ENCODE measurements around the gene TPRG1L.

TPRG1L gene

DNA sequence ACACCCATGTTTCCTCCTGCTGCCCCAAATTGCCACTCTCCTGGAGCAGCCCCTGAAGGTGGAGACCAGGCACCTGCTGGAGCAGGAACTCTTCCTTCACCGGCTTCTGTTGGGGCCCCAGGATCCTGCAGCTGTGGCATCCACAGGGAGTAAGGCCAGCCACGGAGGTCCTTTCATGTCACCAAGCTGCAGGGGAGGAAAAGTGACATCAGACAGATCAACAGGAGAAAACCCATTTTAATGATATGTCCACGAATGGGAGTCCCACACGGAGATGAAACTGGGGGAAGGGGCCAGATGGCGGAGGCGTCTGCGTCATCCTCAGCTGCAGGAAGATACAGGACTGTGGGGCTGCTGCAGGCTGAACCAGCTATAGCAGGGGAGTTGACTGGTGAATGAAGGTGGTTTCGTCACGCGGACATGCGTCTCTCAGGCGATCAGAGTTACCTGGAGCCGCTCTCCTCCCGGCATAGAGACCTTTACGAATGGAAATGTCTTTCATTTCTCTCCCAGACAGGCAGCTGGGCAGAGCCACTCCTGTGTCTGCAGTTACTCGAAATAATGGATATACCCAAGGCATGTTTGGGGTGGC is 37.4 kb downstream of the TPRG1L start:
- no peaks in the 10 kb centered on the region for H3K9me3 ChIP-seq (ENCODE audit: control insufficient read depth in 1 of 2, low read length in 2 of 2)
- H3K4me1 ChIP-seq (ENCODE audit: control insufficient read depth in 1 of 2, insufficient read depth in 2 of 2, low read length in 2 of 2) = no peaks in the 10 kb centered on the region
- no peak overlapping the region for H3K27ac ChIP-seq (ENCODE audit: low read length)
- no peaks in the 10 kb centered on the region for H3K27me3 ChIP-seq (ENCODE audit: low read depth, low read length)
- no peak overlapping the region for H3K4me3 ChIP-seq (ENCODE audit: low read depth in 1 of 2, low read length in 2 of 2)
- H3K36me3 ChIP-seq (ENCODE audit: control insufficient read depth in 1 of 2, insufficient read depth in 2 of 2, low read length in 2 of 2) = no peaks in the 10 kb centered on the region

DNA sequence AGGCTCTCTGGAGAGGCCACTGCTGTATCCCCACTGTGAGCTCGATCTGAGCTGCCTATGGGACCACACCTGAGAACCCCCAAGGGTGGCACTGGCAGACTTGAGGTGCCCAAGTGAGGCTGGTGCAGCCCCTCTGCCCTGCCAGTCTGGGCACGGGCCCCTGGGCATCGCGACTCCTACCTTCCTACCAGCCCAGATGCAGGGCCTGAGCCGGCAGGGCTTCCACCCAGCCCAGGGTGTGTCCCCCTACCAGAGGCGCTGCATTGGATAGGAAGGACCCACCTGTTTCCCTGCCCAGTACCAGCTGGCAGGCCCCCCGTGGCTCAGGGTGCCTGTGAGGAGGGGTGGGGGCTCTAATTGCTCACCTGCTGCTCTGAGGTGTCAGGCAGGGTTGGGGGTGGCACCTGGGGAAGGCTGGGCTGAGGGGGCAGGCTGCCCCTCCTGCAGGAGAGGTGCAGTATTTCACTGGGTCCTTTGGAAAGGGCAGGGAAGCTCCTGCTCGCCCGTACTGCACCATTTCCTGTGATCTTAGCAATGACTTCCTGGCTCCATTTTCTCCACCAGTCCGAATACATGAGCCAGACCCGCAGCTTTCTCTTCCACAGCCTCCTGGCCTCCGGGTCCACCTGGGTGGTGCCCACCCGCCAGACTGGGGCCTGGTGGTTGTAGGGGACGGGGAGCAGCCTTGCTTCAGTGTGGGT is 39.3 kb downstream of the TPRG1L start:
- no peak overlapping the region for H3K4me3 ChIP-seq (ENCODE audit: low read depth in 1 of 2, low read length in 2 of 2)
- no peak overlapping the region for H3K27ac ChIP-seq (ENCODE audit: low read length)
- no peaks in the 10 kb centered on the region for H3K9me3 ChIP-seq (ENCODE audit: control insufficient read depth in 1 of 2, low read length in 2 of 2)
- H3K27me3 ChIP-seq (ENCODE audit: low read depth, low read length) = no peaks in the 10 kb centered on the region
- H3K36me3 ChIP-seq (ENCODE audit: control insufficient read depth in 1 of 2, insufficient read depth in 2 of 2, low read length in 2 of 2) = no peaks in the 10 kb centered on the region
- no peaks in the 10 kb centered on the region for H3K4me1 ChIP-seq (ENCODE audit: control insufficient read depth in 1 of 2, insufficient read depth in 2 of 2, low read length in 2 of 2)

DNA sequence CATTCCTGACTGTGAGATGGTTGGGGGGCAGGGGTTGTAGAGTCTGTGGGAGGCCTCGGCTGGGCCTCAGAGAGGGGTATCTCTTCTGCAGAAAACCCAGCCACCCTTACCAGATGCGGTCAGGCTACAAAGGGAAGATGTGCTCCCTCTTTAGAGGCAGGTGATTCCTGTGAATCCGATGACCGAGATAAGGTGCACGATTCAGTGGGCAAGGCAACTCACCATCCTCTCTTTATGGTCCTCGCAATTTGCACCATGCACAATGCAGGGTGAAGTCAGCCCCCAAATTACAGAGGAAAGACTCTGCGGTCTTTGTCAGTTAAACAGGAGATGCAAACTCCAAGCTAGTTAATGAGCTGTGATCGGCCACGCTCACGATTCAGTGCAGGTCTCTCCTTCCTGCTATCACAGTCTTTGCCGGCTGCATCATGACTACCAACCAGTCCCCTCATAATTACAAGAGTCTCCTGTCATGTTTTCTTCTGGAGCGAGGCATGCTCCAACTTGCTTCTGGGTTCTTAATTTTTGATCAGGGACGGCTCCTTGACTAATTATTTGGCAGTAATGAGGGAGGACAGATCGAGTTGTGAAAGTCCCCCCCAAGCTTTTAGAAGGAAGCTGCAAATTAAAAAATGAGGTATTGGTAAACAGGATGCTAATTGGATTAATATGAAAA is 40.0 kb downstream of the TPRG1L start:
- Histone ChIP-seq H3K4me1 (ENCODE audit: control insufficient read depth in 1 of 2, insufficient read depth in 2 of 2, low read length in 2 of 2) (no peaks in the 10 kb centered on the region), H3K9me3 (ENCODE audit: control insufficient read depth in 1 of 2, low read length in 2 of 2) (no peaks in the 10 kb centered on the region), H3K36me3 (ENCODE audit: control insufficient read depth in 1 of 2, insufficient read depth in 2 of 2, low read length in 2 of 2) (no peaks in the 10 kb centered on the region), H3K27ac (ENCODE audit: low read length) (no peak overlapping the region), H3K4me3 (ENCODE audit: low read depth in 1 of 2, low read length in 2 of 2) (no peak overlapping the region), H3K27me3 (ENCODE audit: low read depth, low read length) (no peaks in the 10 kb centered on the region)

DNA sequence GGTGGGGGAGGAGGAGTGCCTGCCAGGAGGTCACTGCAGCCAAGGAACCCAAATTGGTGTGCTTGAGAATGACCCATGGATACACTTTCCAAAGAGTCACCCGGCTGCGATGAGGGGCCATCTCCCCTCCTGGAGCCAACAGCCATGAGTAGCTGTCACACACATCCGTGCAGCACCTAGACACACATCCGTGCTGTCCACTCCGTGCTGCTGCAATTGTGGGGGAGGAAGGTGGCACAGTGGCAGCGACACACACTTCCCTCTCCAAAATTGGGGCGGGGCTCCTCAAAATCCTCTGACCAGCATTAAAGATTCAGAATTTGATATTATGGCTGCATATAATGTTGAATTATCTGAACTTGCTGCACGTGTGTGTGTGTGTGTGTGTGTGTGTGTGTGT is 43.3 kb downstream of the TPRG1L start:
- H3K36me3 ChIP-seq (ENCODE audit: control insufficient read depth in 1 of 2, insufficient read depth in 2 of 2, low read length in 2 of 2) = no peaks in the 10 kb centered on the region
- H3K4me3 ChIP-seq (ENCODE audit: low read depth in 1 of 2, low read length in 2 of 2) = no peak overlapping the region
- H3K4me1 ChIP-seq (ENCODE audit: control insufficient read depth in 1 of 2, insufficient read depth in 2 of 2, low read length in 2 of 2) = no peaks in the 10 kb centered on the region
- H3K27me3 ChIP-seq (ENCODE audit: low read depth, low read length) = no peaks in the 10 kb centered on the region
- H3K9me3 ChIP-seq (ENCODE audit: control insufficient read depth in 1 of 2, low read length in 2 of 2) = no peaks in the 10 kb centered on the region
- H3K27ac ChIP-seq (ENCODE audit: low read length) = no peak overlapping the region

DNA sequence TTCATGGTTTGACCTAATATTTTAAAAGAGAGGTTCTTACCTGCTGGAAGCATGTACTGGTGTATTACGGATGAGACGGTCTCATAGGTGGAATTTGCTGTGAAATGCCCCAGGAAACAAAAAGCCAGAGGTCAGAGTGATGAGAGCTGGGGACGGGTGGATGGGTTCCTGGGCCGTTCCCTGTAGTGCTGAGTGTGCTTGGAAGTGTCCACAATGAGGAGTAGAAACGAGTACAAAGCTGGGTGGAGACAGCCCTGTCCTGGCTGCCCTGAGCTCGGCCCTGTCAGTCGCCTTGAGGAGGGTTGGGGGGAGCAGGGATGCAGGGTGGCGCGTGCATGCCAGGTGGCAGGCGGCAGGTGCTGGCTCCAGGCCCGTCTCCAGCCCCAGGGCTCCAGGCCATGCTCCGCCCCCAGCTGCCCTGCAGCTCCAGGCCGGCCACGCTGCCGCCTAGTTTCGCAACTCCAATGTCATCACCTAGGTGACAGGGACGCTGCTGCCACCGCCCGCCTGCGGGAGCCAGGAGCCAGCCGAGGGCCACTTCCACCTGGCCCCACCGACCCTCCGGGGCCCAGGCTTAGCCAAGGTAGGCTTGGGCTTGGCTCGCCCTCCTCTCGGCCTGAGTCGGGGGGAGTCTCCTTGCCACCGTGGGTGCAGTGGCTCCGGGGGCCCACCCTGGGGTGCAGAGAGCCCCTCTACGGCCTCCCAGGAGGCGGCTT is 43.9 kb downstream of the TPRG1L start:
- H3K4me1 ChIP-seq (ENCODE audit: control insufficient read depth in 1 of 2, insufficient read depth in 2 of 2, low read length in 2 of 2) = no peaks in the 10 kb centered on the region
- no peaks in the 10 kb centered on the region for H3K36me3 ChIP-seq (ENCODE audit: control insufficient read depth in 1 of 2, insufficient read depth in 2 of 2, low read length in 2 of 2)
- H3K4me3 ChIP-seq (ENCODE audit: low read depth in 1 of 2, low read length in 2 of 2) = no peak overlapping the region
- no peaks in the 10 kb centered on the region for H3K27me3 ChIP-seq (ENCODE audit: low read depth, low read length)
- H3K9me3 ChIP-seq (ENCODE audit: control insufficient read depth in 1 of 2, low read length in 2 of 2) = no peaks in the 10 kb centered on the region
- no peak overlapping the region for H3K27ac ChIP-seq (ENCODE audit: low read length)

DNA sequence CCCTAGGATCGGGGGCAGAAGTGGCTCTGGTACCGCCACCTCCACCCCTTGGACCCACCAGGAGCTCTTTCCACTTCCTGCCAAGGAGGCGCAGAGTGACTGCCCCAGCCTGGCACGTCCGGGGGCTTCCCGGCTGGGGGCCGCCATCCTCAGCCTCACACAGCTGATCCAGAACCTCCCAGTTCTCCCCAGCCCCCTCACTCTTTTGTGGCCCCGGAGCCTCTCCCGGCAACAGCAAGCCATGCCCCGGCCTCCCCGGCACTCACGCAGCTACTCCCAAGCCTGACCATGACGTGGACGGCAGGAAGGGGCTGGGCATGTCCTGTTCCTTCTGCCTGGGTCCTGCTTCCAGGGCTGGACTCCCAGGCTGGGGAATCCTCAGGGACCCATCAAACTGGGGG is 44.6 kb downstream of the TPRG1L start:
- Histone ChIP-seq H3K4me1 (ENCODE audit: control insufficient read depth in 1 of 2, insufficient read depth in 2 of 2, low read length in 2 of 2) (no peaks in the 10 kb centered on the region), H3K27me3 (ENCODE audit: low read depth, low read length) (no peaks in the 10 kb centered on the region), H3K4me3 (ENCODE audit: low read depth in 1 of 2, low read length in 2 of 2) (no peak overlapping the region), H3K27ac (ENCODE audit: low read length) (no peak overlapping the region), H3K9me3 (ENCODE audit: control insufficient read depth in 1 of 2, low read length in 2 of 2) (no peaks in the 10 kb centered on the region), H3K36me3 (ENCODE audit: control insufficient read depth in 1 of 2, insufficient read depth in 2 of 2, low read length in 2 of 2) (no peaks in the 10 kb centered on the region)

DNA sequence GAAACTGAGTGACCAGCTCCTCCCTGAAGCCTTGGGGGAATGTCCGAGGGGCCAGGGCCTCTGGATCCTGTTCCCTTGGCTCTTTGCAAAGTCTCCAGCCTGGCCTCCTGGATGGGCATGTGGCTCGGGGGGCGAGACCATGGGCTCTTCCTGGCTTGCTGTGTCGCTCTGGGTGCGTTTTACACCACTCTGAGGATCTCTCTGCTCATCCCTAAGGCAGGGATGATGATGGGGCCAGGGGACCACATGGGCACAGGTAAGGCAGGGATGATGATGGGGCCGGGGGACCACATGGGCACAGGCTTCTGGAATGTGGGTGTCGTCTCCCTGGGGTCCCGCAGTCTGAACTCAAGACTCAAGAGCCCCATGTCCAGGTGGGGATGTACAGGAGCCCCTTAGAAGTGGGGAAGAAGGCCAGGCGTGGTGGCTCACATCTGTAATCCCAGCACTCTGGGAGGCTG is 45.2 kb downstream of the TPRG1L start:
- Histone ChIP-seq H3K4me3 (ENCODE audit: low read depth in 1 of 2, low read length in 2 of 2) (no peak overlapping the region), H3K4me1 (ENCODE audit: control insufficient read depth in 1 of 2, insufficient read depth in 2 of 2, low read length in 2 of 2) (no peaks in the 10 kb centered on the region), H3K27me3 (ENCODE audit: low read depth, low read length) (no peaks in the 10 kb centered on the region), H3K27ac (ENCODE audit: low read length) (no peak overlapping the region), H3K36me3 (ENCODE audit: control insufficient read depth in 1 of 2, insufficient read depth in 2 of 2, low read length in 2 of 2) (no peaks in the 10 kb centered on the region), H3K9me3 (ENCODE audit: control insufficient read depth in 1 of 2, low read length in 2 of 2) (no peaks in the 10 kb centered on the region)

DNA sequence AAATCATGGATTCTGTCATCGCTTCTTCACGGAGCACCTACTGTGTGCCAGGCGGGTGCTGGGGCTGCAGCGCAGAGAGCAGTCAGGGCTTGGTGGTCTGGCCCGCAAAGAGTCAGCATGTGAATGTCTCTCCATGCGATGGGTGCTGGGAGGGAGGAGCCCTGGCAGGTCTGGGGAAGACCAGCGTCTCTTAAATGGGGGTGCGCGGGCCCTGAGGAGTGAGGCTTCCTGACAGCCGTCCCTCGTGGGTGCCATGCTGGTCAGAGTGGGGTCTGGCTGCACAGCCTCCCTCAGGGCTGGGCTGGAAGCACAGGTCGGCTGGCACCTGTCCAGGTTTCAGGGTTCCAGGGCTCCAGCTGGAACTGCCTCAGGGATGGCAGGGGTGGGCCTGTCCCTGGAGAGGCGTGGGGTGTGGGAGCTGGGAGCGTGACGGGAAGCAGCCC is 46.0 kb downstream of the TPRG1L start:
- Histone ChIP-seq H3K4me3 (ENCODE audit: low read depth in 1 of 2, low read length in 2 of 2) (no peak overlapping the region), H3K27ac (ENCODE audit: low read length) (no peak overlapping the region), H3K4me1 (ENCODE audit: control insufficient read depth in 1 of 2, insufficient read depth in 2 of 2, low read length in 2 of 2) (no peaks in the 10 kb centered on the region), H3K36me3 (ENCODE audit: control insufficient read depth in 1 of 2, insufficient read depth in 2 of 2, low read length in 2 of 2) (no peaks in the 10 kb centered on the region), H3K27me3 (ENCODE audit: low read depth, low read length) (no peaks in the 10 kb centered on the region), H3K9me3 (ENCODE audit: control insufficient read depth in 1 of 2, low read length in 2 of 2) (no peaks in the 10 kb centered on the region)

DNA sequence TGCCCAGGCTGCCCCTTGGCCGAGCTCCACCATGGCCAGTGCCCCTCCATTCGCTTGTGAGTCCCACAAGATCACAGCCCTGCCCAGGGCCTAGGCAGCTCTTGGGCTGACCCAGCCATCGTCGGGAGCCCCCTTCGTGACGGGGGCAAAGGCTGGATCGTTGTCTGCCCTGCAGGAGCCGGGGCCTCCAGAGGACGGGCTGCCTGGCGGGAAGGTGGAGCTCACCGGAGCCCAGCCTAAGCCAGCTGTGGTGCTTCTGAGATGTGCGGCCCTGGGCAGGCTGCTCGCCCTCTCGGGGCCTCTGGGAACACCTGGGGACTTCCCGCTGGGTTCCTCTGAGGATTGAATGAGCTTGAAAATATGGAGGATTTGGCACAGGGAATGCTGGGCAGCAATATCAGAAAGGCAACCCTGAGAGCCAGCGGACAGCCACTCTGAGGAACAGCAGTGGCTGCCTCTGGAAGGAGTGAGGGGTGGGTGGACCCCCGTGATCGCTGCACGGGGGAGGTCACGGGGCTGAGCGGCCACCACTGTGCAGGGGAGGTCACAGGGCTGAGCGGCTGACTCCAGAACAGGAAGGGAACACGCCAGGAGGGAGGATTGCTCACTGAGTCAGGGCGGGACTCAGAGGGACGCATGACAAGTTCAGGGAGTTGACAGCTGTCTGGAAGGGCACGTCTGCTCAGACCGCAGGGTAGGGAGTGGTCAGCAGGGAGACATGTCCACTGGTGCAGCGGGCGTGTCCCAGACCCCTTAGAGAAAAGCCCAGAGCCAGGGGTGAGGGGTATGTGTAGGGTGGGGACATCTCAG is 46.8 kb downstream of the TPRG1L start:
- Histone ChIP-seq H3K27me3 (ENCODE audit: low read depth, low read length) (no peaks in the 10 kb centered on the region), H3K9me3 (ENCODE audit: control insufficient read depth in 1 of 2, low read length in 2 of 2) (no peaks in the 10 kb centered on the region), H3K27ac (ENCODE audit: low read length) (no peak overlapping the region), H3K4me3 (ENCODE audit: low read depth in 1 of 2, low read length in 2 of 2) (no peak overlapping the region), H3K36me3 (ENCODE audit: control insufficient read depth in 1 of 2, insufficient read depth in 2 of 2, low read length in 2 of 2) (no peaks in the 10 kb centered on the region), H3K4me1 (ENCODE audit: control insufficient read depth in 1 of 2, insufficient read depth in 2 of 2, low read length in 2 of 2) (no peaks in the 10 kb centered on the region)

DNA sequence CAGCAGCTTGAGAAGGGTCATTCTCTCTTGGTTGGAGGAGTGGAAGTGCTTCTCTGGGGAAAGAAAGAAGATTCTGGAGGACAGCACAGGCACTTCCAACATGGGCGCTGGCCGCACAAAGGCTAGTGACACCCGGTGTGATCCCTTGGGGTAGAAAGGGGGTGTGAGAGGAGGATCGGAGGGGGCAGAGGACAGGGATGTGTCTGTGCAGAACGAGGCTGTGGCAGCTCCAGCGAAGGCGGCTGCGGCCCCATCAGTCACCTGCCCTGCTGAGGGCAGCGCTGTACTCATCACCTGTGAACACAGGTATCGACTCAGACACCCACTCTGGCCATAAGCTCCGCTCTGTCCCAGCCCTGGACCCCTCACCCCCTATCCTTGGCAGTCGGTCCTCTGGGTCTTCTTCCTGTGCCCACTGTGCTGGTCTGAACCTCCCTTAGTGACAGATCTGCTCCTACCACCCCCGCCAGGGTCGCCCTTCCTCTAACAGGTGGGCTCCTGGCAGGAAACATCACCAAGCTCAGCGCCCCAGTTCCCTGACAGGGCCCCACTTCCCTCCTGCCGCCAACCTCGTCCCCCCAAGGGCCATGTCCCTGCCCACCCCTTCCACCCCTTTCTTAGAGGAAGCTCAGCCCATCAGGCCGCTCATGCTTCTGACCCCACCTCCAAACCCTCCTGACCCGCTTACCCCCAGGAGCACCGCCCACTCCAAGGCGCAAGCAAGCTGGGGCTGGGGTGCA is 47.6 kb downstream of the TPRG1L start:
- H3K27ac ChIP-seq (ENCODE audit: low read length) = no peak overlapping the region
- no peaks in the 10 kb centered on the region for H3K27me3 ChIP-seq (ENCODE audit: low read depth, low read length)
- no peaks in the 10 kb centered on the region for H3K36me3 ChIP-seq (ENCODE audit: control insufficient read depth in 1 of 2, insufficient read depth in 2 of 2, low read length in 2 of 2)
- H3K9me3 ChIP-seq (ENCODE audit: control insufficient read depth in 1 of 2, low read length in 2 of 2) = no peaks in the 10 kb centered on the region
- H3K4me1 ChIP-seq (ENCODE audit: control insufficient read depth in 1 of 2, insufficient read depth in 2 of 2, low read length in 2 of 2) = no peaks in the 10 kb centered on the region
- H3K4me3 ChIP-seq (ENCODE audit: low read depth in 1 of 2, low read length in 2 of 2) = no peak overlapping the region
